Lower leg skin (tissue), 4 donors: ENCODE data around the gene AHCYL1. TPM values are rescaled to one million over a fixed set of nuclear protein-coding genes. Genes with fewer than 3 reads are reported as not detected.

Experiments used
- DNase-seq, 2 donors: peaks; one replicate each; pipeline ENCODE4 v3.0.0-alpha.2; 2019; ENCODE audit warnings: low spot score in 2 of 2
- H3K4me3 ChIP-seq: fragments of 200-600 bp; sonication (generic); 2 replicates; pipeline ENCODE4 v1.5.1; 2017; ENCODE audit warnings: mild to moderate bottlenecking, low read depth; ENCODE audit not compliant: poor library complexity, severe bottlenecking
- CTCF ChIP-seq, 3 donors: fragments of 450-650 bp; IDR thresholded peaks; one replicate each; pipeline ENCODE4 v1.5.1; 2016; ENCODE audit warnings: antibody characterized with exemption in 3 of 3, mild to moderate bottlenecking in 3 of 3, moderate library complexity in 2 of 3
- POLR2A ChIP-seq, 2 donors: fragments of 450-650 bp; IDR thresholded peaks; one replicate each; pipeline ENCODE4 v1.6.1; 2016 to 2017; ENCODE audit warnings: antibody characterized with exemption in 2 of 2, mild to moderate bottlenecking in 1 of 2, moderate library complexity in 1 of 2
- WGBS, 2 donors: methylation state at CpG; one replicate each; pipeline ENCODE4 v1.1.5; 2018; 5-methylcytosine and 5-hydroxymethylcytosine counted together
- intact Hi-C: fragments of 100-400 bp; cut with DNase I; formaldehyde crosslinking; loops from one replicate; pipeline ENCODE4 v1.15.0; 2023; ENCODE audit warnings: low total_unique reads
- total RNA-seq, 4 donors: library from RNA; depleted of rRNA; stranded (reverse); fragments of >200 nt; gene quantifications; one replicate each; pipeline ENCODE4 v1.1.0, GENCODE V29; 2016

AHCYL1 gene
- total RNA-seq, 4 donors from 2014 or later = 42.3 to 54.4 (median 47.8) TPM

DNA sequence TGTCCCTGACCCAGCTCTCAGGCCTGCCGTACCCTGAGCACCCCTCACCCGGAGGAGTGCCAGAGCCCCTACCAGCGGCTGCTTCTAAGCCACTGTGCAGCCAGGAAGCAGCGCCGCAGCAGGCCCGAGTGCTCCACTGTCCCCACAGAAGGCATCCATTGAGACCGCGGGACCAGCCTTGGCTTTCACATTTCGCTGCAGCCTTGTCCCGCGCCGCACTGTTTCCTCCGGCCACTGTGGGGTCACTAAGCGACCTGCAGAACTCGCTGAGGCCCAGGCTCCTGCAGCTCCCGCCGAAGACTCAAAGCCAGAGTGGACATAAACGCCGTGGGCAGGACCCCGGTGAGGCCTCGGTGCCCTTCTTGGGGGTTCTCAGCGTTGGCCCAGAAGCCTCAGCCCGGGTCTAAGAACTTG, 82.9 kb downstream of the AHCYL1 start:
- TF ChIP-seq CTCF (IDR thresholded peaks at IDR 0.05) (no peak), POLR2A (IDR thresholded peaks at IDR 0.05) (no peak)
- intact Hi-C loops = no loop called here
- no peak for DNase-seq
- no peak overlapping the region for H3K4me3 ChIP-seq
- 80 to 85% methylated on average over 14 to 23 of the region's 23 CpGs for WGBS, 2 donors

GRCh38 chr1:110067893-110068645, 83.5 kb downstream of the AHCYL1 start:
- H3K4me3 ChIP-seq = no peak overlapping the region
- DNase-seq = no peak

GRCh38 chr1:110068646-110069403, 84.3 kb downstream of the AHCYL1 start:
- WGBS, 2 donors = 13 to 14% methylated on average over 65 to 68 of the region's 68 CpGs
- intact Hi-C loops = no loop called here
- DNase-seq = no peak
- H3K4me3 ChIP-seq = no peak overlapping the region
- TF ChIP-seq POLR2A (IDR thresholded peaks at IDR 0.05) (no peak), CTCF (IDR thresholded peaks at IDR 0.05) (no peak)

More at GRCh38 chr1:110067893-110068645, 83.5 kb downstream of the AHCYL1 start:
- no peak for TF ChIP-seq POLR2A (IDR thresholded peaks at IDR 0.05)
- no peak for TF ChIP-seq CTCF (IDR thresholded peaks at IDR 0.05)
- intact Hi-C loops = no loop called here
- WGBS, 2 donors = 19 to 21% methylated on average over 45 to 63 of the region's 68 CpGs

DNA sequence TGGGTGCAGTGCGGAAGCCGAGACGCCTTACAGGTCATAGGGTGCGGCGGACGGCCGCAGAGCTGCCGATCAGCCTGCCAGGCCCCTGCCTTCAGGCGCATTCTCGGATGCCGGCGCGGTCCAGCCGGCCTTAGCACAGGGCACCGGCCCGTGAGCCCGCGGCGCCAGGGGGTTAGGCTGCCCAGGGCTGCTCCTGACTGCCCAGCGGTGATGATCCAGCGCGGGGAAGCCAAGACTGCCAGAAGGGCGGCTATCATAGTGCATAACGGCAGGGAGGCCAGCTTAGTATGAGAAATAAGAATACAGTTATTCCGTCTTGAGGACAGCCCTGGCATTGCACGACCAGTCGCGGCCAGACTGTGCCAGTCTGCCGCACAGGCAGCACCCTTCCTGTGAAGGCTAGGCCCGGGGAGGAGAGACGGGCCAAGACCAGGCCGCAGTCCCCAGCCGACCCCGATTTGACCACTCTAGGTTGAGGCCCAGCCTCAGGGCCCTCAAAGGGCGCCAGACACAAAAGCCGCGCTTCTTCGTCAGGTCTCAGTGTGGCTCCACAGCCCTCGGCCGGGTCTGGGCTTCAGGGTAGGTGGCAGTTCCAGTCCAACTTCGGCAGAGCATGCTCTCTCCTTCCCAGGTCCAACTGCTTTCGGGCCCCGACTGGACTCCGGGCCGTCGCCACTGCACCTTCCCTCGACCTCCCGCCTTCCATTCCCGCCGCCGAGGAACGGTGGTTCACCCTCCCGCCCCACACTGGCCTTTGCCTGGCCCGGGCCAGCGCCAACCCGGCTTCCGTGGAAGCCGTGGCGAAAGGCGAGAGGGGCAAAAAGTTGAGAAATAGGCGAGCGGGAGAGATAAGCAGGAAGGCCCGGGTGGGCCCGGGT, 85.1 kb downstream of the AHCYL1 start:
- intact Hi-C loops = no loop called here
- TF ChIP-seq POLR2A (IDR thresholded peaks at IDR 0.05) (no peak), CTCF (IDR thresholded peaks at IDR 0.05) (no peak)
- no peak for DNase-seq
- H3K4me3 ChIP-seq = peak overlapping the region; percentile 2
- 48% methylated on average over 37 to 61 of the region's 64 CpGs for WGBS, 2 donors

DNA sequence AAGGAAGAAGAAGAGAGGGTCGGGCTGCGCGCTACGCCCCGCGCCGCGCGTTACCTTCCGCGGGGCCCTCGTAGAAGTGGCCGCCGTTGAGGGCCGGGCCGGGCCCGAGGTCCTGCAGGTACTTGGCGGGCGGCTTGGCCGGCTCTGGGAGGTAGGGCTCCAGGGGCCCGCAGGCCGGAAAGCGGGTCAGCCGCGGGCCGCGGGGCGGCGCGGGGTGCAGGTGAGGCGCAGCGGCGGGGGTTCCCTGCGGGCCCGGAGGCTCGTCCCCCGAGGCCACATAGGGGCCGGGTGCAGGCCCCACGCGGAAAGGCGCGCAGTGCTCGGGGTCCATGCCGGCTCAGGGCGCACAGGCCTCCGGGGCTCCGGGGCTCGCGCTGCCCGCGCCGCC, 85.7 kb downstream of the AHCYL1 start:
- peak overlapping the region; percentile 2 for H3K4me3 ChIP-seq
- no peak for TF ChIP-seq POLR2A (IDR thresholded peaks at IDR 0.05)
- intact Hi-C loops = no loop called here
- WGBS, 2 donors = 8 to 13% methylated on average over 40 to 43 of the region's 52 CpGs
- DNase-seq = no peak
